Nephron (organoid): Measurements from ENCODE around the gene IGF2BP1.

Experiments used
- H3K27ac Mint-ChIP-seq, 3 experiments: 2 replicates each; pipeline ENCODE4 v1.8.0; 2020; ENCODE audit warnings: mixed read lengths in 3 of 3, mild to moderate bottlenecking in 2 of 3, moderate library complexity in 1 of 3
- H3K27me3 Mint-ChIP-seq: 2 replicates; pipeline ENCODE4 v1.8.0; 2021; ENCODE audit warnings: low read depth, mild to moderate bottlenecking, moderate library complexity, mixed read lengths
- H3K36me3 Mint-ChIP-seq: 2 replicates; pipeline ENCODE4 v1.8.0; 2020; ENCODE audit warnings: low read depth, mixed read lengths
- H3K4me1 Mint-ChIP-seq: 2 replicates; pipeline ENCODE4 v1.8.0; 2020; ENCODE audit warnings: mixed read lengths
- H3K4me3 Mint-ChIP-seq, 3 experiments: 2 replicates each; pipeline ENCODE4 v1.8.0; 2020; ENCODE audit warnings: mild to moderate bottlenecking in 3 of 3, mixed read lengths in 3 of 3, moderate library complexity in 2 of 3
- H3K9me3 Mint-ChIP-seq: 2 replicates; pipeline ENCODE4 v1.8.0; 2020; ENCODE audit warnings: mixed read lengths
- CTCF ChIP-seq, 3 experiments: fragments of 200-600 bp; sonication (generic); IDR thresholded peaks; one replicate each; pipeline ENCODE4 v1.5.0; 2021; ENCODE audit warnings: antibody characterized with exemption in 3 of 3; ENCODE audit not compliant: unreplicated experiment in 3 of 3

IGF2BP1 gene

DNA sequence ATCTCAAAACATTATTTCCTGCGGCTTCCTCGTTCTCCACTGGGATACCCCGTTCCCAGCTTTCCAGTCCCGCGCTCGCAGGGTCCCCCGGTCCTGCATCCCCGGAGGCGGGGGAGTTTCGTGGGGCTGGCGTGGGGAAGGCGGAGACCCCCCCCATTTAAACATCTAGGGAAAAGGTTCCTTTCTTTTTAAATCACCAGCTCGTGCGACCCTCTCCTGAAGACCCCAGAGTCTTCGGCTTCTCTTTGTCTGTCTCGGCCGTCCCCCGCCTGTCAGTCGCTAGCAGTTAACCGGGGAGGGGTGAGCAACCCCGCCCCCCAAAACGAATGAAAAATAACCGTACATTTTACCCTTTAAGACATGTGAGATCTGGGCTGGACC is 473 bp upstream of the IGF2BP1 start:
- peak in 1 of 3 experiments; percentile 19 for TF ChIP-seq CTCF (IDR thresholded peaks at IDR 0.05; ENCODE audit: unreplicated experiment in 3 of 3)
- Mint-ChIP-seq H3K4me1 (peaks cover 34% of the 10 kb centered on the region), H3K36me3 (peaks cover 13% of the 10 kb centered on the region), H3K27ac (peak overlapping the region; percentile 54 to 97 (median 91)), H3K27me3 (peaks cover 28% of the 10 kb centered on the region), H3K9me3 (no peaks in the 10 kb centered on the region), H3K4me3 (peak overlapping the region; percentile 87 to 95 (median 94))

- Mint-ChIP-seq H3K27ac (peak overlapping the region; percentile 54 to 97 (median 91)), H3K4me3 (peak overlapping the region; percentile 87 to 95 (median 94)), H3K27me3 (peaks cover 21% of the 10 kb centered on the region), H3K4me1 (peaks cover 46% of the 10 kb centered on the region), H3K36me3 (peaks cover 13% of the 10 kb centered on the region), H3K9me3 (no peaks in the 10 kb centered on the region)
- TF ChIP-seq CTCF (IDR thresholded peaks at IDR 0.05; ENCODE audit: unreplicated experiment in 3 of 3), result no peak
Observed at GRCh38 chr17:48997827-48998586, 822 bp downstream of the IGF2BP1 start.

DNA sequence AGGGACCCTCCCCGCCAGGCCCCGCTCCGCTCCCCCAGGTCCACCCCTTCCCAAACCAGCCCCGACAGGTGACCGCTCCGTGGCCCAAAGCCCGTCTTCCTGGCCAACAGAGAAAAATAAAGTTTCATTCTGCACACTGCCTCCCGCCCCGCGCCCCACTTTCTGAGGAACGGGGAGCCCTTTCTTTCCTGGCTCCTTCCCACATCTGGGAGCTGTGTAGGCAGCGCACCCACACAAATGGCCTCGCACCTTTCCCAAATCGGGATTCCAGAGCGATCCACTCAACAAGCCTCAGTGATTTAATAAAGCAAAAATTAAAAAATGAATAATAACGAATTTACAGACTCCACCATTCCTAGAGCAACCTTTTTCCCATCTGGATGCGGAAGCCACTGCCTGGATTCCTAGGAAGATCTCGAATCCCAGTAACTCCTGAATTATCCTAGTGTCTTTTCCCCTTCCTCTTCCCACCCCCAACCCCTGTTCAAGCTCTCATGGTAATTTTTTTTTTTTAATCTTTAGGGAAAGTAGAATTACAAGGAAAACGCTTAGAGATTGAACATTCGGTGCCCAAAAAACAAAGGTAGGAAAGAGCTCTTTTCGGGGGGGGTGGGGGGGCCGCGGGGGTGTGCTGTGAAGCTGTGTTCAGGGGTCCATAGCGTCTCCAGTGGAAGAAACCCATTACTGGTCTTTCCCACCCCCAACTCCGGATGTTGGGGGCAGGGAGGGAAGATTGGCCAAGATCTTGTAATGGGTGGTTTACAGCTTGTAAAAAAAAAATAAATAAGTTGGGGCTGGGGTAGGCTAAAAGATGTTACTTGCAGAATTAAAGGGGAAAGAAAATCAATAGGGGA is 1.6 kb downstream of the IGF2BP1 start:
- peak overlapping the region; percentile 54 to 97 (median 91) for H3K27ac Mint-ChIP-seq
- peaks cover 16% of the 10 kb centered on the region for H3K27me3 Mint-ChIP-seq
- peak in 1 of 3 experiments; percentile 12 for TF ChIP-seq CTCF (IDR thresholded peaks at IDR 0.05; ENCODE audit: unreplicated experiment in 3 of 3)
- H3K4me3 Mint-ChIP-seq, result peak overlapping the region; percentile 87 to 95 (median 94)
- H3K36me3 Mint-ChIP-seq, result peaks cover 13% of the 10 kb centered on the region
- H3K4me1 Mint-ChIP-seq, result peaks cover 52% of the 10 kb centered on the region
- no peaks in the 10 kb centered on the region for H3K9me3 Mint-ChIP-seq

- H3K36me3 Mint-ChIP-seq, result peaks cover 25% of the 10 kb centered on the region
- H3K4me3 Mint-ChIP-seq, result peak overlapping the region; percentile 87 to 95 (median 94)
- H3K4me1 Mint-ChIP-seq, result peaks cover 62% of the 10 kb centered on the region
- no peaks in the 10 kb centered on the region for H3K27me3 Mint-ChIP-seq
- no peaks in the 10 kb centered on the region for H3K9me3 Mint-ChIP-seq
- peak overlapping the region; percentile 54 to 97 (median 87) for H3K27ac Mint-ChIP-seq
- no peak for TF ChIP-seq CTCF (IDR thresholded peaks at IDR 0.05; ENCODE audit: unreplicated experiment in 3 of 3)
Observed at GRCh38 chr17:49000943-49001342, 3.8 kb downstream of the IGF2BP1 start.

DNA sequence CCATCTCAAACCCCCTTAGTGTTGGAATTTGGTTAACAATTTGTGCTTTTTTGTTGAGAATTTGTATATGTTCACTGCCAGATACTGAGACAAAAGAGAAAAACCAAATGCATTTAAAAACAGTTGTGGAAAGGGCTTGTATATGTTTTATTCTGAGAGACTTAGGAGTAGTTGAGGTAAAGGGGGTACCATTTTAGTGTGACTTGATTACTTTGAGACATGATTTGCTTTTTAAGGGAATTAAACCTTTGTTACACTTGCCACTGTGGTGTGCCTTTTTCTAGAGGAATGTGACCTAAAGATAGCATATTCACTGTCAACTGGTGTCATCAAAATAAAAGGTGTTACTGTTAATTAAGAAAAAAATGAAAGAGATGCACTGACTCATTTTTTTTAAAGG is 4.5 kb downstream of the IGF2BP1 start:
- no peaks in the 10 kb centered on the region for H3K9me3 Mint-ChIP-seq
- no peaks in the 10 kb centered on the region for H3K27me3 Mint-ChIP-seq
- peak overlapping the region; percentile 87 to 95 (median 94) for H3K4me3 Mint-ChIP-seq
- no peak for TF ChIP-seq CTCF (IDR thresholded peaks at IDR 0.05; ENCODE audit: unreplicated experiment in 3 of 3)
- H3K27ac Mint-ChIP-seq, result peak overlapping the region; percentile 54 to 87 (median 54)
- H3K36me3 Mint-ChIP-seq, result peaks cover 33% of the 10 kb centered on the region
- H3K4me1 Mint-ChIP-seq, result peaks cover 70% of the 10 kb centered on the region
